Gastroesophageal sphincter (tissue), 3 donors: ENCODE results near the gene GJA5.

Experiments used
- EP300 ChIP-seq: sonication (generic); formaldehyde crosslinking; IDR thresholded peaks from one replicate; pipeline ENCODE4 v1.6.1; 2017; ENCODE audit warnings: antibody characterized with exemption, mild to moderate bottlenecking
- TF ChIP-seq, protein P1 (sequence below), 4 experiments: fragments of 200-600 bp in 2 of 4; fragments of 450-650 bp in 2 of 4; sonication (generic) in 1 of 4; IDR thresholded peaks; one replicate each; pipeline ENCODE4 v1.5.1; 2017 to 2019; ENCODE audit warnings: antibody characterized with exemption in 4 of 4, mild to moderate bottlenecking in 2 of 4, moderate library complexity in 2 of 4

DNA sequence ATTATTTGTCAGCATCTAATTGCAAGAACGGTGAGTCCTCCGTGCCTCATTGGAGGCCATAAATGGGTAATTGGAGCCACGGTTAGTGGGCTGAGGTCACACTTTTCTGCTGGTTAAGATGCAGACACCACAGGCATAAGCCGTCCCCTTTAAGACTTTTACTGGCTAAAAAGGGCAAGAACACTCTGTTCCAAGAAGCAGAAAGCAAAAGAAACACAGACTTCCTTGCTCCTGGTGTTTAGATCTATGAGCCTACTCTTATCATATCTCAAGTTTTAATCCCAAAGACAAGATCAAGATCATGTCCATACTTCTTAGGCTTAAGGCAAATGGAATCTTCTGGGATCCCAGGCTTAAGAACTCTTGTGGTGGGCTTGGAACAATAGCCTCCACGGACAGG is 17.3 kb upstream of the GJA5 start:
- TF ChIP-seq, protein P1, sequence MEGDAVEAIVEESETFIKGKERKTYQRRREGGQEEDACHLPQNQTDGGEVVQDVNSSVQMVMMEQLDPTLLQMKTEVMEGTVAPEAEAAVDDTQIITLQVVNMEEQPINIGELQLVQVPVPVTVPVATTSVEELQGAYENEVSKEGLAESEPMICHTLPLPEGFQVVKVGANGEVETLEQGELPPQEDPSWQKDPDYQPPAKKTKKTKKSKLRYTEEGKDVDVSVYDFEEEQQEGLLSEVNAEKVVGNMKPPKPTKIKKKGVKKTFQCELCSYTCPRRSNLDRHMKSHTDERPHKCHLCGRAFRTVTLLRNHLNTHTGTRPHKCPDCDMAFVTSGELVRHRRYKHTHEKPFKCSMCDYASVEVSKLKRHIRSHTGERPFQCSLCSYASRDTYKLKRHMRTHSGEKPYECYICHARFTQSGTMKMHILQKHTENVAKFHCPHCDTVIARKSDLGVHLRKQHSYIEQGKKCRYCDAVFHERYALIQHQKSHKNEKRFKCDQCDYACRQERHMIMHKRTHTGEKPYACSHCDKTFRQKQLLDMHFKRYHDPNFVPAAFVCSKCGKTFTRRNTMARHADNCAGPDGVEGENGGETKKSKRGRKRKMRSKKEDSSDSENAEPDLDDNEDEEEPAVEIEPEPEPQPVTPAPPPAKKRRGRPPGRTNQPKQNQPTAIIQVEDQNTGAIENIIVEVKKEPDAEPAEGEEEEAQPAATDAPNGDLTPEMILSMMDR (IDR thresholded peaks at IDR 0.05), result no peak
- no peak for TF ChIP-seq EP300
